GM12878 (cell line): ENCODE results near the gene TRPC5OS. TPM values are rescaled to one million over a fixed set of nuclear protein-coding genes. Genes with fewer than 3 reads are reported as not detected.

Source experiments
- ATAC-seq: fragments of 200-7000 bp; cut with Tn5 transposase; 3 replicates; pipeline ENCODE4 v1.9.1; 2020; ENCODE audit warnings: mild to moderate bottlenecking, moderate library complexity
- BruUV-seq: library from RNA; stranded (reverse); fragments of 400-500 nt; replicated peaks from 2 replicates; lab custom pipeline; 2021; lab: Mats Ljungman, UMichigan
- CTCF ChIA-PET: fragments of 300-600 bp; sonication (Branson Sonifier 250); formaldehyde crosslinking; extraction: SDS; loops from one replicate; lab custom pipeline; 2021; ENCODE audit warnings: inconsistent platforms; lab: Yijun Ruan, JAX
- POLR2A ChIA-PET: fragments of 350-600 bp; formaldehyde crosslinking; extraction: SDS; loops from one replicate; lab custom pipeline; 2021; ENCODE audit warnings: inconsistent platforms; lab: Charles Lee
- RAD21 ChIA-PET: fragments of 300-600 bp; sonication (Branson Sonifier 250); formaldehyde crosslinking; loops from one replicate; lab custom pipeline; 2023; ENCODE audit warnings: antibody characterized with exemption; ENCODE audit not compliant: unreplicated experiment; lab: Charles Lee
- SMC1A ChIA-PET: fragments of 300-600 bp; sonication (Branson Sonifier 250); formaldehyde crosslinking; loops from one replicate; lab custom pipeline; 2023; ENCODE audit not compliant: unreplicated experiment, uncharacterized antibody; lab: Charles Lee
- DNase-seq: peaks from one replicate; pipeline ENCODE4 v3.0.0-alpha.2; 2011; ENCODE audit warnings: low read depth, low spot score
- FAIRE-seq: peaks from 3 replicates; lab custom pipeline; 2011; peaks lifted over from hg19 to GRCh38; lab: Jason Lieb, UNC
- H2AFZ ChIP-seq: 2 replicates; pipeline ENCODE4 v1.6.0; 2011; ENCODE audit warnings: low read depth, low read length, control low read depth; ENCODE audit not compliant: control insufficient read depth
- H3K27ac ChIP-seq: 2 replicates; pipeline ENCODE4 v1.5.1; 2011; ENCODE audit warnings: control low read depth; ENCODE audit not compliant: control insufficient read depth, insufficient read depth
- H3K27me3 ChIP-seq, 2 experiments: replicated peaks in 1 of 2; 2 replicates each; pipeline versions ENCODE4 v1.6.0 to v1.6.1; 2011; ENCODE audit warnings: low read length in 1 of 2; ENCODE audit not compliant: control insufficient read depth in 2 of 2, insufficient read depth in 2 of 2
- H3K36me3 ChIP-seq, 2 experiments: 2 replicates each; pipeline ENCODE4 v1.5.1; 2011; ENCODE audit warnings: low read length in 1 of 2; ENCODE audit not compliant: control insufficient read depth in 2 of 2, insufficient read depth in 2 of 2
- H3K4me1 ChIP-seq: 2 replicates; pipeline ENCODE4 v1.6.1; 2011; ENCODE audit warnings: mild to moderate bottlenecking, low read length, moderate library complexity, mixed read lengths; ENCODE audit not compliant: control insufficient read depth, insufficient read depth
- H3K4me2 ChIP-seq: 2 replicates; pipeline ENCODE4 v1.6.0; 2011; ENCODE audit warnings: control low read depth; ENCODE audit not compliant: control insufficient read depth, insufficient read depth
- H3K4me3 ChIP-seq: fragments of 200-600 bp; sonication (generic); 2 replicates; pipeline ENCODE4 v1.5.1; 2016
- H3K79me2 ChIP-seq: 2 replicates; pipeline ENCODE4 v1.6.0; 2011; ENCODE audit warnings: low read length; ENCODE audit not compliant: control insufficient read depth, insufficient read depth
- H3K9ac ChIP-seq: 2 replicates; pipeline ENCODE4 v1.8.0; 2011; ENCODE audit warnings: low read length, control low read depth, mixed read lengths; ENCODE audit not compliant: control insufficient read depth, insufficient read depth
- H3K9me3 ChIP-seq: replicated peaks from 3 replicates; pipeline ENCODE4 v1.5.1; 2011; ENCODE audit warnings: mild to moderate bottlenecking, low read length; ENCODE audit not compliant: control insufficient read depth, insufficient read depth
- H4K20me1 ChIP-seq: 2 replicates; pipeline ENCODE4 v1.6.0; 2011; ENCODE audit not compliant: control insufficient read depth, insufficient read depth
- BCL3 ChIP-seq: IDR thresholded peaks from 2 replicates; pipeline ENCODE4 v1.6.1; 2011; ENCODE audit warnings: borderline replicate concordance, low read depth, mild to moderate bottlenecking, moderate library complexity, low read length; ENCODE audit not compliant: insufficient read depth, poor library complexity, severe bottlenecking
- EZH2 ChIP-seq: IDR thresholded peaks from 2 replicates; pipeline ENCODE4 v1.6.1; 2012; ENCODE audit warnings: low read depth, mild to moderate bottlenecking, control low read depth, inconsistent platforms, low read length, borderline replicate concordance; ENCODE audit not compliant: control insufficient read depth
- IKZF2 ChIP-seq, 2 experiments: fragments of 450-650 bp; IDR thresholded peaks; 2 replicates each; pipeline ENCODE4 v1.6.1; 2017; ENCODE audit warnings: mild to moderate bottlenecking in 2 of 2, moderate library complexity in 2 of 2
- IRF3 ChIP-seq: fragments of 450-650 bp; IDR thresholded peaks from 2 replicates; pipeline ENCODE4 v1.6.1; 2014; ENCODE audit warnings: mild to moderate bottlenecking
- MEF2B ChIP-seq: fragments of 450-650 bp; IDR thresholded peaks from 2 replicates; pipeline ENCODE4 v1.6.1; 2018; ENCODE audit warnings: mild to moderate bottlenecking, moderate library complexity; ENCODE audit not compliant: partially characterized antibody, poor library complexity, severe bottlenecking
- MTA2 ChIP-seq: fragments of 450-650 bp; IDR thresholded peaks from 2 replicates; pipeline ENCODE4 v1.6.1; 2016; ENCODE audit warnings: low read depth, mild to moderate bottlenecking, moderate library complexity
- NRF1 ChIP-seq: conservative IDR thresholded peaks from 2 replicates; pipeline ENCODE4 v1.6.1; 2011; ENCODE audit warnings: mild to moderate bottlenecking, low read depth, low read length, improper control_type of control experiment
- RAD51 ChIP-seq: fragments of 450-650 bp; IDR thresholded peaks from 2 replicates; pipeline ENCODE4 v1.6.1; 2016; ENCODE audit warnings: moderate library complexity, mild to moderate bottlenecking, inconsistent platforms
- TARDBP ChIP-seq: IDR thresholded peaks from 2 replicates; pipeline ENCODE4 v1.6.1; 2016; ENCODE audit warnings: borderline replicate concordance
- TCF7 ChIP-seq: IDR thresholded peaks from 2 replicates; pipeline ENCODE4 v1.6.1; 2014; ENCODE audit warnings: antibody characterized with exemption, borderline replicate concordance
- ZNF274 ChIP-seq: IDR thresholded peaks from one replicate; pipeline ENCODE4 v1.8.0; 2011; ENCODE audit not compliant: insufficient read length, insufficient read depth
- WGBS: methylation state at CpG from one replicate; pipeline ENCODE4 v1.1.6; 2016; ENCODE audit warnings: low lambda C conversion rate; ENCODE audit not compliant: insufficient replicate concordance, insufficient coverage; ENCODE audit errors: missing lambda C conversion rate; 5-methylcytosine and 5-hydroxymethylcytosine counted together
- in situ Hi-C: fragments of 300-500 bp; cut with MboI; formaldehyde crosslinking; loops from 9 replicates; pipeline ENCODE4 v1.14.3; 2018; ENCODE audit warnings: mixed read lengths
- intact Hi-C: fragments of 100-400 bp; cut with micrococcal nuclease; formaldehyde crosslinking; loops from one replicate; pipeline ENCODE4 v1.14.2; 2022; ENCODE audit not compliant: unreplicated experiment
- polyA plus RNA-seq, 11 experiments: library from polyadenylated mRNA; depleted of rRNA in 4 of 11; unstranded in 6 of 11; stranded (reverse) in 5 of 11; fragments of >200 nt; fragmentation: Nextera tagmentation in 4 of 11; fragmentation: Illumina TruSeq in 1 of 11; extraction: Ambion mirVana in 4 of 11; extraction: Trizol in 1 of 11; gene quantifications; 1 replicate in 1 of 11; 2 replicates in 10 of 11; pipeline versions ENCODE4 v1.2.1 to v1.2.3, GENCODE V29; 2011 to 2016; ENCODE audit warnings: inconsistent platforms in 2 of 11, missing spikeins in 2 of 11, low read depth in 1 of 11
- total RNA-seq, 4 experiments: library from RNA; depleted of rRNA in 3 of 4; stranded (reverse); fragments of >200 nt in 3 of 4; fragmentation: Illumina TruSeq in 1 of 4; extraction: Trizol in 1 of 4; gene quantifications; 2 replicates each; pipeline versions ENCODE4 v1.2.1 to v1.2.3, GENCODE V29; 2013 to 2021

Gene TRPC5OS
- total and polyA plus RNA-seq, 10 of the 15 experiments (the other 5 are each of a cell fraction or from before 2014, with no cell fraction given): 0.06 to 0.40 (median 0.10) TPM; not detected in 4

GRCh38 chrX:111877681-111878080, 1.7 kb downstream of the TRPC5OS start:
- no peak overlapping the region for H3K27ac ChIP-seq
- H3K9ac ChIP-seq: no peak overlapping the region
- in situ Hi-C loops: no loop called here
- DNase-seq (no peak), FAIRE-seq (no peak), ATAC-seq (no peak)
- SMC1A ChIA-PET: no interaction called here
- H4K20me1 ChIP-seq: no peaks in the 10 kb centered on the region
- no peak overlapping the region for H3K4me2 ChIP-seq
- POLR2A ChIA-PET: no interaction called here
- no peak overlapping the region for H2AFZ ChIP-seq
- TF ChIP-seq RAD51 (no peak), TCF7 (no peak), ZNF274 (no peak), MEF2B (no peak), IKZF2 (IDR thresholded peaks at IDR 0.05) (no peak), IRF3 (no peak)
- H3K27me3 ChIP-seq: no peaks in the 10 kb centered on the region
- RAD21 ChIA-PET: no interaction called here
- H3K9me3 ChIP-seq: no peaks in the 10 kb centered on the region
- H3K4me3 ChIP-seq: no peak overlapping the region
- intact Hi-C loops: loop anchor here (10.0 kb wide), 1 partner anchor 487 kb away; no protein-coding TSS in a partner anchor
- H3K4me1 ChIP-seq: no peaks in the 10 kb centered on the region; the same call in 1 of the 2 replicates
- H3K36me3 ChIP-seq: no peaks in the 10 kb centered on the region
- 2% methylated on average over 3 of the region's 3 CpGs for WGBS
- no peaks in the 10 kb centered on the region for H3K79me2 ChIP-seq
- CTCF ChIA-PET: interaction anchor here (1.5 kb wide), 1 partner anchor 8 kb away, joined by 6 read pairs; no protein-coding TSS in a partner anchor
- no TSS peak for BruUV-seq

- Histone ChIP-seq H3K9ac (no peak overlapping the region), H3K79me2 (no peaks in the 10 kb centered on the region), H3K27me3 (no peaks in the 10 kb centered on the region), H3K4me2 (no peak overlapping the region), H3K4me1 (no peaks in the 10 kb centered on the region; the same call in 1 of the 2 replicates), H3K27ac (no peak overlapping the region), H2AFZ (no peak overlapping the region), H4K20me1 (no peaks in the 10 kb centered on the region), H3K36me3 (no peaks in the 10 kb centered on the region), H3K4me3 (no peak overlapping the region), H3K9me3 (no peaks in the 10 kb centered on the region; the same call in 2 of the 3 replicates)
- ChIA-PET CTCF (interaction anchor here (1.3 kb wide), 1 partner anchor 11 kb away, joined by 4 read pairs; no protein-coding TSS in a partner anchor), RAD21 (no interaction called here), SMC1A (interaction anchor here (1.9 kb wide), 1 partner anchor 12 kb away, joined by 9 read pairs; no protein-coding TSS in a partner anchor), POLR2A (no interaction called here)
- FAIRE-seq: no peak
- intact Hi-C loops (no loop called here), in situ Hi-C loops (no loop called here)
- no peak for DNase-seq
- BruUV-seq: no TSS peak
- no peak for ATAC-seq
- 50% methylated on average over 1 of the region's 1 CpG for WGBS
- no peak for TF ChIP-seq BCL3
- no peak for TF ChIP-seq EZH2
- TF ChIP-seq TARDBP: no peak
- no peak for TF ChIP-seq NRF1
- TF ChIP-seq MTA2: no peak
Observed at GRCh38 chrX:111880735-111881134, 4.8 kb downstream of the TRPC5OS start.
